HUES64 (cell line): ENCODE results near the gene PRAMEF5. TPM values are rescaled to one million over a fixed set of nuclear protein-coding genes. Genes with fewer than 3 reads are reported as not detected.
"Not testable (repeated sequence)": the region's sequence is repeated elsewhere in the genome, so short reads cannot be mapped to it uniquely, and the experiment has no call there.

Experiments used
- H3K27ac ChIP-seq: 2 replicates; pipeline ENCODE4 v1.7.0; 2013; ENCODE audit warnings: low read depth, low read length, inconsistent platforms
- H3K27me3 ChIP-seq: 2 replicates; pipeline ENCODE4 v1.6.1; 2013; ENCODE audit warnings: mild to moderate bottlenecking, low read length; ENCODE audit not compliant: insufficient read depth
- H3K36me3 ChIP-seq: 2 replicates; pipeline ENCODE4 v1.6.1; 2013; ENCODE audit warnings: mild to moderate bottlenecking, low read length; ENCODE audit not compliant: insufficient read depth
- H3K4me1 ChIP-seq: 2 replicates; pipeline ENCODE4 v1.6.1; 2013; ENCODE audit warnings: mild to moderate bottlenecking, low read length, moderate library complexity; ENCODE audit not compliant: insufficient read depth
- H3K4me3 ChIP-seq: 2 replicates; pipeline ENCODE4 v1.5.1; 2013; ENCODE audit warnings: mild to moderate bottlenecking, low read length, moderate library complexity
- H3K9ac ChIP-seq: 2 replicates; pipeline ENCODE4 v1.6.1; 2013; ENCODE audit warnings: mild to moderate bottlenecking, low read depth, low read length
- H3K9me3 ChIP-seq: 2 replicates; pipeline ENCODE4 v1.6.1; 2013; ENCODE audit warnings: low read depth, low read length; ENCODE audit not compliant: insufficient read depth
- WGBS: fragments of 150-250, 120-280 bp; methylation state at CpG from one replicate; pipeline ENCODE4 v1.1.7; 2013; ENCODE audit warnings: missing lambda C conversion rate; 5-methylcytosine and 5-hydroxymethylcytosine counted together
- polyA plus RNA-seq, 2 experiments: library from polyadenylated mRNA; stranded (reverse); fragments of 50-300 nt; gene quantifications; one replicate each; pipeline ENCODE4 v1.2.3, GENCODE V29; 2013

PRAMEF5 gene
- polyA plus RNA-seq (2013, experiment 1 of 2) = not detected
- not detected for polyA plus RNA-seq (2013, experiment 2 of 2)

DNA sequence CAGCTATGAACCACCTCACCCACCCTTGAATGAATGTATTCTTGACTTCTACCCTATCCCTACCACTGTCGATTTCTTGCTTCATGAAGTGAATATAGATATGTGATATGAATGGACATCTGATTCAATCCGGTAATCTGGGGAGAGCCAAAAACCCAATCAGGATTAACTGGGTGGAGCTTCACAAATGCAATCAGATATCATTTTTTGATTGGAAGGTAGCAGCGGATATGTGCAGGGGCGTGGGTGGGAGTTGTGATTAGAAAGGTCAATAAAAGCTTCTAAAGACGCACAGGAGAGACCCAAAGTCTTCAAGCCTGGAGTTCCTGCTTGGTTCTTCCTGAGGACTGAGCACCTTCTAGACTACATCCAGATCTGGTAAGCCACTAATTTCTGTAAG lies at the start of gene PRAMEF5:
PRAMEF5 (plus strand) TSS at position 301 of the 400 bp plus-strand sequence. CDS start 5,071 bp downstream, outside the sequence.
- no CpG with 5 or more reads among the region's 5 CpGs for WGBS

DNA sequence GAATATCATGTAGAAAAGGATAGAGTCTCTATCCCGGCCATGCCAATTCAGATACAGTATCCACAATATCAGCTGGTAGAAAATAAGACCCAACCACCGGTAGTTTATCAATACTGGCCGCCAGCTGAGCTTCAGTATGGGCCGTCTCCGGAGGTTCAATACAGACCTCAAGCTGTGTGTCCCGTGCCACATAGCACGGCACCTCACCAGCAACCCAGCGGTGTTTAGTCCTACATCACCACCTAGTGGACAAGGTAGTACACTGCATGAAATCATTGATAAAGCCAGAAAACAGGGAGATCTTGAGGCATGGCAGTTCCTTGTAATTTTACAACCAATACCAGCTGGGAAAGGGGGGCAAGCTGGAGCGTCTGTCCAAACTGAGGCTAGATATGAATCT lies 45.3 kb upstream of the PRAMEF5 start:
- H3K9me3 ChIP-seq, H3K4me1 ChIP-seq, H3K4me3 ChIP-seq, H3K27ac ChIP-seq, H3K36me3 ChIP-seq, H3K27me3 ChIP-seq, H3K9ac ChIP-seq: not testable (repeated sequence)
- no CpG with 5 or more reads among the region's 9 CpGs for WGBS

More for the DNA sequence above, at the start of gene PRAMEF5:
- H3K9me3 ChIP-seq, H3K4me1 ChIP-seq, H3K4me3 ChIP-seq, H3K27ac ChIP-seq, H3K27me3 ChIP-seq, H3K36me3 ChIP-seq, H3K9ac ChIP-seq: not testable (repeated sequence)

DNA sequence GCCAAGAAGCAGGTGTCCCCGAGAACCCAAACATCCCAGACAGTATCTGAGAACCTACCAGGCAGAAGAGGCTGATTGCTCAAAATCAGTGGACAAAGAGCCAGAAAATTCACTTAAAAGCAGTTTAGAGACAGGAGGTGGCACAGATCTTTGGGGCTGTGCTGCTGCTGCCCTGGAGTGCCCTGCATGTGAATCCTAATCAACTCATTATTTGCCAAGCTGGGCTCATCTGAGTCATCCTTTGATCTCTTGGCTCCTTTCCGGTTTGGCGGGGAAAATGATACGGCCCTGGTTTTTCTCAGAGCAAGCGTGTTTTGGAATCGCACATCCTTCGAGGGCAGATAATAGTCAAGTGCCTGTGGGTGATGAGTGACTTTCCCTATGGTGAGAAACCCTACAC lies 37.4 kb upstream of the PRAMEF5 start:
- not testable (repeated sequence) for H3K4me1 ChIP-seq, H3K4me3 ChIP-seq, H3K9ac ChIP-seq, H3K27ac ChIP-seq, H3K36me3 ChIP-seq, H3K9me3 ChIP-seq, H3K27me3 ChIP-seq
- no CpG with 5 or more reads among the region's 7 CpGs for WGBS

DNA sequence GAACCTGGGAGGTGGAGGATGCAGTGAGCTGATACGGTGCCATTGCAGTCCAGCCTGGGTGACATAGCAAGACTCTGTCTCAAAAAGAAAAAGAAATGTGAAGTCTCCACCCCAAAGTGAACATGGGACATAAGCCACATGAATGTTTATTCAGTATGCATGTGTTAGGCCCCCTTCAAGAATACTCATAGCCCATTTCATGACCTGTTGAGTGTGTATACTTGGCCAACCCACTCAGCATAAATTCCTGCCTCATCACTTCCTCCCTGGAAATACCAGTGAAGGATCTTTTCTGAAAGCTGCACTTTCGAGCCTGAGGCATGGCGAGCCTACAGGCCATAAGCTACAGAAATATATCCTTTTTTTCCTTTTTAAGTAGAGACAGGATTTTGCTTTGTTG lies 34.8 kb upstream of the PRAMEF5 start:
- H3K9ac ChIP-seq, H3K27ac ChIP-seq, H3K27me3 ChIP-seq, H3K4me1 ChIP-seq, H3K9me3 ChIP-seq, H3K36me3 ChIP-seq, H3K4me3 ChIP-seq: not testable (repeated sequence)
- no CpG with 5 or more reads among the region's 3 CpGs for WGBS

DNA sequence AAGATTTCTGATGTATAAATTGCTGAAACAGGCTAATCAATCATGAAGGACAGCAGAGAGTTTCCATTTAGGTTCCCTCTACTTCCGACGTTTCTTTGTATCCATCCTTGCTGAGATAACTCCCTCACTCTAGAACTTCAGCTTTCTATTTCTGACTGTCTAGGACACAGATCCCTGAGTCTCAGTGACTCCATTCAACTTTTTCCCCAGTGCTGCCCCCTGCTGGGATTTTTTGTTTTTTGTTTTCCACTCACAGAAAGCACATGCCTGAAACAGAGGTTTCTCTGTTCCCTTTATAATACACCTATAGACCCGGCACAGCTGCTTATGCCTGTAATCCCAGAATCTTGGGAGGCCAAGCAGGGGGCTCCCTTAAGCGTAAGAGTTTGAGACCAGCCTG lies 31.2 kb upstream of the PRAMEF5 start:
- no CpG with 5 or more reads among the region's 4 CpGs for WGBS

DNA sequence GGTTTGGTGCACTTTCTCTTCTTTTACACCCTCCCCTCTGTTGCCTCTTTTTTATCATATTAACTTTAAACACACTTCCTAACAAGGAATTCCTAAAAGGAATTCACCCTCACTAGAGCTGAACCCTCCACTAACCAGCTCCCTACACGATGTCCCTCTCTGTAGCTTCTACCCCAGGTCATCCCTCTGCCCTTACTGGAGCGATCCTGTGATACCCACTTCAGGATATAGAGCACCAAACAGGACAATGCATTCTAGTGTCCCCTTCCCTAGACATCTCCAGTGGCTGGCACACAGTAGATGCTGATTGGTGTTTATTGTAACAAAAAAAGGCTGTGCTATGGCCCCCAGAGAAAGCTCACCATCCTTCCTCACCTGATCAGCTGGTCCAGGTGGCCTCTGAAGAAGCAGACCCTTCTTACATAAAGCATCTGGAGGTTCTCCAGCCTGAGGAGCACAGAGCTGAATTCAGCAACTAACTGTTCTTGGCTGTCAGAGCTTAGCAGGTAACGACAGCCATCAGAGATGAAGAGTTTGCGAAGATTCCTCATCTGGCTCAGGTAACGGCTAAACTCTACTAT lies 29.4 kb upstream of the PRAMEF5 start:
- no peak overlapping the region for H3K27ac ChIP-seq
- WGBS = 76% methylated on average over 5 of the region's 5 CpGs

More for the DNA sequence above, 31.2 kb upstream of the PRAMEF5 start:
- not testable (repeated sequence) for H3K27ac ChIP-seq, H3K27me3 ChIP-seq, H3K4me1 ChIP-seq, H3K9ac ChIP-seq, H3K36me3 ChIP-seq, H3K4me3 ChIP-seq
- peaks cover 32% of the 10 kb centered on the region for H3K9me3 ChIP-seq

DNA sequence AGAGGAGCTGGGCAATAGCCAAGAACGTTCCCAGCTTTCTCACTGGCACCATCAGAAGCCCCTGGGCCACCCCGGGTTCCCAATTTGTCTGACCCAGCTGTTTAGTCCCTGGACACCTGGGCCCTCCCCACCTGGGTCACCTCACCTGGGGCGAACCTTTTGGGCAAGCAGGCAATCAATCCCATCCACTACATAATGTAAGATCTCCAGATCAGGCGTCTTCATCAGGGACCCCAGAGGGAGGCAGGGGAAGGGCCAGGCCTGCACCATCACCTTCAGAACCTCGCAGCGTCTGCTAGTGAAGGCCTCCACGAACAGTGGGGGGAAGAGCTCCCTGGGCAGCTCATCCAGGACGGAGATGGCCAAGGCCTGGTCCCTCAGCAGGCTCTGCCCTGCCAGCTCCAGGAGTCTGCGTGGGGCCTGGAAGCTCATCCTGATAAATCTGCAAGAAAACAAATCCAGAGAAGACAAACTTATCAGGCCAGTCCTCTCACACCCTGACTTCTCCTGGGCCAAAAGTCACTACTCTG lies 28.3 kb upstream of the PRAMEF5 start, which contains the start of gene PRAMEF18:
PRAMEF18 (minus strand) TSS at position 480 of the 530 bp plus-strand sequence; CDS start at position 432, 48 bp downstream.
- WGBS = 70% methylated on average over 9 of the region's 9 CpGs

More for the DNA sequence above, 29.4 kb upstream of the PRAMEF5 start:
- peaks cover 48% of the 10 kb centered on the region for H3K9me3 ChIP-seq
- no peaks in the 10 kb centered on the region for H3K36me3 ChIP-seq
- no peak overlapping the region for H3K9ac ChIP-seq
- H3K27me3 ChIP-seq = no peaks in the 10 kb centered on the region
- H3K4me1 ChIP-seq = no peaks in the 10 kb centered on the region
- no peak overlapping the region for H3K4me3 ChIP-seq

DNA sequence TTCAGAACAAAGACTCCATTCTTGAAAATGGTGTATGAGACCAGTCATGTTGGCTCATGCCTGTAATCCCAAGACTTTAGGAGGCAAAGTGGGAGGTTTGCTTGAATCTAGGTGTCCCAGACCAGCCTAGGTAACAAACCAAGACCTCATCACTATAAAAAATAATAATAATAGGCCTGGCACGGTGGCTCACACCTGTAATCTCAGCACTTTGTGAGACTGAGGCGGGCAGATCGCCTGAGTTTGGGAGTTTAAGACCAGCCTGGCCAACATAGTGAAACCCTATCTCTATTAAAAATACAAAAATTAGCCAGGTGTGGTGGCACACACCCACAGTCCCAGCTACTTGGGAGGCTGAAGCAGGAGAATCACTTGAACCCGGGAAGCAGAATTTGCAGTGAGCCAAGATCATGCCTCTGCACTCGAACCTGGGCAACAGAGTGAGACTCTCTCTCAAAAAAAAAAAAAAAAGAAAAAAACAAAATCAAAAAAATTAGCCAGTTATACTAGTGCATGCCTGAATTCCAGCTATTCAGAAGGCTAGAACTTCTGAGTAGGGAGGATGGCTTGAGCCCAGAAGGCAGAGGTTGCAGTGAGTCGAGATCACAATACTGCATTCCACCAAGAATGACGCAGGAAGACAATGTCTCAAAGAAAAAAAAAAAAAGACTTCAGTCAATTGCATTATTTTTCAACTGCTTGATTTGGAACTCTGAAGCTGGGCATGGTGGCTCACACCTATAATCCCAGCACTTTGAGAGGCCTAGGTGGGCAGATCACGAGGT lies 26.5 kb upstream of the PRAMEF5 start:
- H3K27me3 ChIP-seq, H3K4me3 ChIP-seq, H3K4me1 ChIP-seq, H3K27ac ChIP-seq, H3K36me3 ChIP-seq, H3K9ac ChIP-seq: not testable (repeated sequence)
- WGBS = 79% methylated on average over 8 of the region's 8 CpGs
- peaks cover 72% of the 10 kb centered on the region for H3K9me3 ChIP-seq

More for the DNA sequence above, 28.3 kb upstream of the PRAMEF5 start, which contains the start of gene PRAMEF18:
- H3K4me3 ChIP-seq, H3K4me1 ChIP-seq, H3K9ac ChIP-seq, H3K36me3 ChIP-seq, H3K27ac ChIP-seq, H3K27me3 ChIP-seq: not testable (repeated sequence)
- H3K9me3 ChIP-seq = peaks cover 59% of the 10 kb centered on the region

DNA sequence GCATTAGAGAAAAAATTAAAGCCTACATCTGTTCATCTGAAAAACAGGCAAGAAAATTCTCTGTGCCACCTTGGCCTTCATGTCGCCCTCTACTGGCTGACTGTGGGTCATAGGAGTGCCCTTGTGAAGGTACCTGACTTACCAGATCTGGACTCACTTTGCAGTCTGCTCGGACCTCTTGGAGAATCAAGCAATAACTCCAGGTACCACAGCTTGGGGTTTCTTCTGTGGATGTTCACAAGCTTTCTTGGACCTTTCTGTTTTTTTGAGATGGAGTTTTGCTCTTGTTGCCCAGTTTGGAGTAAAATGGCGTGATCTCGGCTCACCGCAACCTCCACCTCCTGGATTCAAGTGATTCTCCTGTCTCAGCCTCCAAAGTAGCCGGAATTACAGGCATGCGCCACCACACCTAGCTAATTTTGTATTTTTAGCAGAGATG lies 25.6 kb upstream of the PRAMEF5 start:
- no peak overlapping the region for H3K27ac ChIP-seq
- WGBS = 78% methylated on average over 7 of the region's 7 CpGs
- H3K4me3 ChIP-seq = no peak overlapping the region
- H3K9me3 ChIP-seq = peaks cover 80% of the 10 kb centered on the region
- H3K9ac ChIP-seq = no peak overlapping the region
- H3K36me3 ChIP-seq = no peaks in the 10 kb centered on the region
- H3K27me3 ChIP-seq = no peaks in the 10 kb centered on the region
- no peaks in the 10 kb centered on the region for H3K4me1 ChIP-seq

DNA sequence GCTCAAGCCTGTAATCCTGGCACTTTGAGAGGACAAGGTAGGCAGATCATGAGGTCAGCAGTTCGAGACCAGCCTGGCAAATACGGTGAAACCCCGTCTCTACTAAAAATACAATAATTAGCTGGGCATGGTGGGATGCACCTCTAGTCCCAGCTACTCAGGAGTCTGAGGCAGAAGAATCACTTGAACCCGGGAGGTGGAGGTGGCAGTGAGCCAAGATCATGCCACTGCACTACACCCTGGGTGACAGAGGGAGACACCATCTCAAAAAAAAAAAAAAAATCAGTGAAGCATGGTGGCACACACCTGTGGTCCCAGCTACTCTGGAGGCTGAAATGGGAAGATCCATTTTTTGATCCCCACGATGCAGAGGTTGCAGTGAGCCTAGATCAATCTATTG lies 23.9 kb upstream of the PRAMEF5 start:
- not testable (repeated sequence) for H3K27ac ChIP-seq, H3K27me3 ChIP-seq, H3K36me3 ChIP-seq, H3K9ac ChIP-seq, H3K4me3 ChIP-seq, H3K4me1 ChIP-seq
- H3K9me3 ChIP-seq = peaks cover 85% of the 10 kb centered on the region
- WGBS = 83% methylated on average over 5 of the region's 5 CpGs

DNA sequence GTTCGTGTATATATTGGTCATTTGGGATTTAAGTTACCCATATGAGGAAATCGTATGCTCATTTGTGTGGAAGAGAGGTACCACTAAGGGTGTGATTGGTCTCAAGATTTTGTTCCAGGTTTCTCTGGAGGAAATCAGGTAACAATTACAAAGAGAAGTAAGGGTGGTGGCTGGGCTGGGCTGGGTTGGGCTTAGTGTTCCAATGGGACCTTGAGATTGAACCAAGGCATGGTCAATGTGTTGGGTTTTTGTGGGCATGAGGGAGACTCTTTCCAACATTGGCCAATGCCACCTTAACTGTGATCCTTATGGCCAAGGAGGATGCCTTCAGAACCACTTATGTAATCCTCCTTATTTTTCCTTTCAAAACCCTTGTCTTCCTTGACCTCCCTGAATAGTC lies 23.4 kb upstream of the PRAMEF5 start:
- not testable (repeated sequence) for H3K27ac ChIP-seq, H3K9ac ChIP-seq, H3K27me3 ChIP-seq, H3K4me1 ChIP-seq, H3K4me3 ChIP-seq, H3K36me3 ChIP-seq
- 82% methylated on average over 2 of the region's 2 CpGs for WGBS
- peaks cover 83% of the 10 kb centered on the region for H3K9me3 ChIP-seq
